IMR-90 (cell line): ENCODE data around the gene KCNQ1.
A peak's percentile ranks its signal among the peaks of the same experiment; 100 is the strongest.

Experiments used
- MAFK ChIP-seq: IDR thresholded peaks from 2 replicates; pipeline ENCODE4 v1.6.1; 2012; ENCODE audit warnings: low read depth, low read length, improper control_type of control experiment
- MXI1 ChIP-seq: IDR thresholded peaks from 2 replicates; pipeline ENCODE4 v1.6.1; 2012; ENCODE audit warnings: low read depth, mild to moderate bottlenecking, low read length, moderate library complexity, borderline replicate concordance
- POLR2A ChIP-seq: IDR thresholded peaks from 2 replicates; pipeline ENCODE4 v1.6.1; 2012; ENCODE audit warnings: mild to moderate bottlenecking, low read depth, low read length
- TF ChIP-seq, protein P1 (sequence below): conservative IDR thresholded peaks from 2 replicates; pipeline ENCODE4 v1.5.1; 2012; ENCODE audit warnings: mild to moderate bottlenecking, low read depth, low read length, improper control_type of control experiment

- TF ChIP-seq, protein P1, sequence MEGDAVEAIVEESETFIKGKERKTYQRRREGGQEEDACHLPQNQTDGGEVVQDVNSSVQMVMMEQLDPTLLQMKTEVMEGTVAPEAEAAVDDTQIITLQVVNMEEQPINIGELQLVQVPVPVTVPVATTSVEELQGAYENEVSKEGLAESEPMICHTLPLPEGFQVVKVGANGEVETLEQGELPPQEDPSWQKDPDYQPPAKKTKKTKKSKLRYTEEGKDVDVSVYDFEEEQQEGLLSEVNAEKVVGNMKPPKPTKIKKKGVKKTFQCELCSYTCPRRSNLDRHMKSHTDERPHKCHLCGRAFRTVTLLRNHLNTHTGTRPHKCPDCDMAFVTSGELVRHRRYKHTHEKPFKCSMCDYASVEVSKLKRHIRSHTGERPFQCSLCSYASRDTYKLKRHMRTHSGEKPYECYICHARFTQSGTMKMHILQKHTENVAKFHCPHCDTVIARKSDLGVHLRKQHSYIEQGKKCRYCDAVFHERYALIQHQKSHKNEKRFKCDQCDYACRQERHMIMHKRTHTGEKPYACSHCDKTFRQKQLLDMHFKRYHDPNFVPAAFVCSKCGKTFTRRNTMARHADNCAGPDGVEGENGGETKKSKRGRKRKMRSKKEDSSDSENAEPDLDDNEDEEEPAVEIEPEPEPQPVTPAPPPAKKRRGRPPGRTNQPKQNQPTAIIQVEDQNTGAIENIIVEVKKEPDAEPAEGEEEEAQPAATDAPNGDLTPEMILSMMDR = peak; percentile 97
- no peak for TF ChIP-seq MXI1
- no peak for TF ChIP-seq POLR2A
- no peak for TF ChIP-seq MAFK
These were observed 24.1 kb upstream of the KCNQ1 start for GRCh38 chr11:2420502-2421225.
